Activated CD8-positive, alpha-beta T cell treated with anti-CD3 and anti-CD28 coated beads for 36 hours (primary cell): Measurements from ENCODE around the gene SPRR1B. TPM values are rescaled to one million over a fixed set of nuclear protein-coding genes. Genes with fewer than 3 reads are reported as not detected.

Source experiments
- ATAC-seq: fragments of 200-7000 bp; cut with Tn5 transposase; one replicate; pipeline ENCODE4 v1.10.0; 2021; ENCODE audit warnings: mild to moderate bottlenecking, moderate library complexity
- CTCF ChIA-PET: fragments of 350-600 bp; sonication (Branson Sonifier 250); formaldehyde crosslinking; loops from one replicate; lab custom pipeline; 2021; ENCODE audit warnings: antibody characterized with exemption; lab: Charles Lee
- POLR2A ChIA-PET: fragments of 350-600 bp; sonication (Branson Sonifier 250); formaldehyde crosslinking; loops from one replicate; lab custom pipeline; 2021; ENCODE audit warnings: antibody characterized with exemption; lab: Charles Lee
- DNase-seq: peaks from one replicate; pipeline ENCODE4 v3.0.0-alpha.2; 2020
- H3K27ac Mint-ChIP-seq: one replicate; pipeline ENCODE4 v1.8.0; 2021; ENCODE audit warnings: mild to moderate bottlenecking, mixed read lengths
- H3K27me3 Mint-ChIP-seq: one replicate; pipeline ENCODE4 v1.8.0; 2021; ENCODE audit warnings: mixed read lengths
- H3K36me3 Mint-ChIP-seq: one replicate; pipeline ENCODE4 v1.8.0; 2021; ENCODE audit warnings: low read depth, mixed read lengths
- H3K4me1 Mint-ChIP-seq: one replicate; pipeline ENCODE4 v1.8.0; 2021; ENCODE audit warnings: low read depth, mixed read lengths
- H3K4me3 Mint-ChIP-seq: one replicate; pipeline ENCODE4 v1.8.0; 2021; ENCODE audit warnings: mild to moderate bottlenecking, moderate library complexity, mixed read lengths
- H3K9me3 Mint-ChIP-seq: one replicate; pipeline ENCODE4 v1.8.0; 2021; ENCODE audit warnings: mixed read lengths
- intact Hi-C: fragments of 100-400 bp; cut with micrococcal nuclease; formaldehyde crosslinking; loops from one replicate; pipeline ENCODE4 v1.10.0; 2022
- total RNA-seq, 2 experiments: library from RNA; stranded (reverse); gene quantifications; one replicate each; pipeline ENCODE4 v1.2.3, GENCODE V29; 2021
- TF ChIP-seq, protein P1 (sequence below): fragments of 200-600 bp; IDR thresholded peaks from one replicate; pipeline ENCODE4 v1.8.0; 2022; ENCODE audit warnings: antibody characterized with exemption, mild to moderate bottlenecking

Gene SPRR1B
- total RNA-seq, 2 experiments from 2014 or later, result not detected

- H3K36me3 Mint-ChIP-seq, result no peaks in the 10 kb centered on the region
- DNase-seq, result no peak
- ChIA-PET POLR2A (no interaction called here), CTCF (no interaction called here)
- no peak overlapping the region for H3K4me3 Mint-ChIP-seq
- no peaks in the 10 kb centered on the region for H3K9me3 Mint-ChIP-seq
- TF ChIP-seq, protein P1, sequence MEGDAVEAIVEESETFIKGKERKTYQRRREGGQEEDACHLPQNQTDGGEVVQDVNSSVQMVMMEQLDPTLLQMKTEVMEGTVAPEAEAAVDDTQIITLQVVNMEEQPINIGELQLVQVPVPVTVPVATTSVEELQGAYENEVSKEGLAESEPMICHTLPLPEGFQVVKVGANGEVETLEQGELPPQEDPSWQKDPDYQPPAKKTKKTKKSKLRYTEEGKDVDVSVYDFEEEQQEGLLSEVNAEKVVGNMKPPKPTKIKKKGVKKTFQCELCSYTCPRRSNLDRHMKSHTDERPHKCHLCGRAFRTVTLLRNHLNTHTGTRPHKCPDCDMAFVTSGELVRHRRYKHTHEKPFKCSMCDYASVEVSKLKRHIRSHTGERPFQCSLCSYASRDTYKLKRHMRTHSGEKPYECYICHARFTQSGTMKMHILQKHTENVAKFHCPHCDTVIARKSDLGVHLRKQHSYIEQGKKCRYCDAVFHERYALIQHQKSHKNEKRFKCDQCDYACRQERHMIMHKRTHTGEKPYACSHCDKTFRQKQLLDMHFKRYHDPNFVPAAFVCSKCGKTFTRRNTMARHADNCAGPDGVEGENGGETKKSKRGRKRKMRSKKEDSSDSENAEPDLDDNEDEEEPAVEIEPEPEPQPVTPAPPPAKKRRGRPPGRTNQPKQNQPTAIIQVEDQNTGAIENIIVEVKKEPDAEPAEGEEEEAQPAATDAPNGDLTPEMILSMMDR, result no peak
- intact Hi-C loops, result no loop called here
- no peak for ATAC-seq
- no peaks in the 10 kb centered on the region for H3K4me1 Mint-ChIP-seq
- H3K27ac Mint-ChIP-seq, result no peak overlapping the region
- peaks cover 31% of the 10 kb centered on the region for H3K27me3 Mint-ChIP-seq
Observed at GRCh38 chr1:153023109-153023508, 7.9 kb upstream of the SPRR1B start.

DNA sequence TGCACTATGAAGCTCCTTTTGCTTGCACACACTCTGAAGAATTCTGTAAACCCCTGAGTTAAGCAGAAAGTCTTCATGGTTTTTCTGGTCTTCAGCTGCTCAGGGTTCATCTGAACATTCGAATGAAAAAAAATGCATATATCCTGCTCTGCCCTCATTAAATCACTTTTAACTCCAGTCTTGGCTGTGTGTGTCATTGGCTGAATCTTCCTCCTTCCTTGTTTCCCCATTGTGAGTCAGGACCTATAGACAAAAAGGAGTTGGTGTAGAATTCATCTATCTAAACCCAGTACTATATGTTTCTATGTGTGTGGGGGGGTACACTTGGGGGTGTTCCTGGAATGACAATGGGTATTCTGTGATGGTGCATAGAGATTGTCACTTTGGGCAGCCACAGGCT, 6.6 kb upstream of the SPRR1B start:
- DNase-seq (no peak), ATAC-seq (no peak)
- Mint-ChIP-seq H3K36me3 (no peaks in the 10 kb centered on the region), H3K27me3 (peaks cover 27% of the 10 kb centered on the region), H3K9me3 (no peaks in the 10 kb centered on the region), H3K4me1 (no peaks in the 10 kb centered on the region), H3K4me3 (no peak overlapping the region), H3K27ac (no peak overlapping the region)
- TF ChIP-seq, protein P1, result no peak
- intact Hi-C loops, result no loop called here
- POLR2A ChIA-PET, result no interaction called here
- CTCF ChIA-PET, result no interaction called here

GRCh38 chr1:153025797-153026196, 5.2 kb upstream of the SPRR1B start:
- CTCF ChIA-PET, result no interaction called here
- no peaks in the 10 kb centered on the region for H3K9me3 Mint-ChIP-seq
- intact Hi-C loops, result no loop called here
- no peaks in the 10 kb centered on the region for H3K36me3 Mint-ChIP-seq
- TF ChIP-seq, protein P1, result no peak
- no peaks in the 10 kb centered on the region for H3K4me1 Mint-ChIP-seq
- no peak overlapping the region for H3K27ac Mint-ChIP-seq
- ATAC-seq, result no peak
- POLR2A ChIA-PET, result interaction anchor here (0.8 kb wide), 1 partner anchor 206 kb away, joined by 3 read pairs; no protein-coding TSS in a partner anchor
- peaks cover 23% of the 10 kb centered on the region for H3K27me3 Mint-ChIP-seq
- no peak for DNase-seq
- H3K4me3 Mint-ChIP-seq, result no peak overlapping the region

- DNase-seq (no peak), ATAC-seq (no peak)
- H3K4me3 Mint-ChIP-seq, result no peak overlapping the region
- no peaks in the 10 kb centered on the region for H3K36me3 Mint-ChIP-seq
- H3K9me3 Mint-ChIP-seq, result no peaks in the 10 kb centered on the region
- CTCF ChIA-PET, result no interaction called here
- TF ChIP-seq, protein P1, result no peak
- no peak overlapping the region for H3K27ac Mint-ChIP-seq
- peaks cover 14% of the 10 kb centered on the region for H3K27me3 Mint-ChIP-seq
- intact Hi-C loops, result no loop called here
- no peaks in the 10 kb centered on the region for H3K4me1 Mint-ChIP-seq
- POLR2A ChIA-PET, result no interaction called here
Observed at GRCh38 chr1:153028766-153029165, 2.2 kb upstream of the SPRR1B start.

GRCh38 chr1:153032073-153032472, 1.1 kb downstream of the SPRR1B start:
- intact Hi-C loops, result no loop called here
- Mint-ChIP-seq H3K27ac (no peak overlapping the region), H3K4me1 (no peaks in the 10 kb centered on the region), H3K27me3 (peaks cover 16% of the 10 kb centered on the region), H3K9me3 (no peaks in the 10 kb centered on the region), H3K4me3 (no peak overlapping the region), H3K36me3 (no peaks in the 10 kb centered on the region)
- ChIA-PET CTCF (interaction anchor here (1.3 kb wide), 1 partner anchor 161 kb away, joined by 4 read pairs; no protein-coding TSS in a partner anchor), POLR2A (no interaction called here)
- DNase-seq, result no peak
- no peak for ATAC-seq
- TF ChIP-seq, protein P1, result no peak
